ENCODE data around the gene MGA. TPM values are rescaled to one million over a fixed set of nuclear protein-coding genes. Genes with fewer than 3 reads are reported as not detected.

Gene MGA
- total and polyA plus RNA-seq, 2 of the 8 experiments (the other 6 are each of a cell fraction or from before 2014, with no cell fraction given): 7.6 to 53.2 TPM

DNA sequence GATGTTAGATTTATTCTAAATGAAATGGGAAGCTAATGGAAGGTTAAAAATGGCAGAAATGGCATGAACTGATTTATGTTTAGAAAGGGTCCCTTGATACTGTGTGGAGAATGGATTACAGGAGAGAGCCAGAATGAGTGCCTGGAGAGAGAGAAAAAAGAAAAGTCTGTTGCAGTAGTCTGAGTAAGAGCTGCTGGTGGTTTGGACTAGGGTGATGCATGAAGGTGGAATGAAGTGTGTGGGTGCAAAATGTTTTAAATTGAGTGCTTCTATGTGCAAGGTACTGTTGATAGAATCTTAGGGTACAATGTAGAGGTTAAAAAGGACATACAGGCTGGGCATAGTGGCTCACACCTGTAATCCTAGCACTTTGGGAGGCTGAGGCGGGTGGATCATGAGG, 11.4 kb upstream of the MGA start (continued):
- TF ChIP-seq, protein P1, sequence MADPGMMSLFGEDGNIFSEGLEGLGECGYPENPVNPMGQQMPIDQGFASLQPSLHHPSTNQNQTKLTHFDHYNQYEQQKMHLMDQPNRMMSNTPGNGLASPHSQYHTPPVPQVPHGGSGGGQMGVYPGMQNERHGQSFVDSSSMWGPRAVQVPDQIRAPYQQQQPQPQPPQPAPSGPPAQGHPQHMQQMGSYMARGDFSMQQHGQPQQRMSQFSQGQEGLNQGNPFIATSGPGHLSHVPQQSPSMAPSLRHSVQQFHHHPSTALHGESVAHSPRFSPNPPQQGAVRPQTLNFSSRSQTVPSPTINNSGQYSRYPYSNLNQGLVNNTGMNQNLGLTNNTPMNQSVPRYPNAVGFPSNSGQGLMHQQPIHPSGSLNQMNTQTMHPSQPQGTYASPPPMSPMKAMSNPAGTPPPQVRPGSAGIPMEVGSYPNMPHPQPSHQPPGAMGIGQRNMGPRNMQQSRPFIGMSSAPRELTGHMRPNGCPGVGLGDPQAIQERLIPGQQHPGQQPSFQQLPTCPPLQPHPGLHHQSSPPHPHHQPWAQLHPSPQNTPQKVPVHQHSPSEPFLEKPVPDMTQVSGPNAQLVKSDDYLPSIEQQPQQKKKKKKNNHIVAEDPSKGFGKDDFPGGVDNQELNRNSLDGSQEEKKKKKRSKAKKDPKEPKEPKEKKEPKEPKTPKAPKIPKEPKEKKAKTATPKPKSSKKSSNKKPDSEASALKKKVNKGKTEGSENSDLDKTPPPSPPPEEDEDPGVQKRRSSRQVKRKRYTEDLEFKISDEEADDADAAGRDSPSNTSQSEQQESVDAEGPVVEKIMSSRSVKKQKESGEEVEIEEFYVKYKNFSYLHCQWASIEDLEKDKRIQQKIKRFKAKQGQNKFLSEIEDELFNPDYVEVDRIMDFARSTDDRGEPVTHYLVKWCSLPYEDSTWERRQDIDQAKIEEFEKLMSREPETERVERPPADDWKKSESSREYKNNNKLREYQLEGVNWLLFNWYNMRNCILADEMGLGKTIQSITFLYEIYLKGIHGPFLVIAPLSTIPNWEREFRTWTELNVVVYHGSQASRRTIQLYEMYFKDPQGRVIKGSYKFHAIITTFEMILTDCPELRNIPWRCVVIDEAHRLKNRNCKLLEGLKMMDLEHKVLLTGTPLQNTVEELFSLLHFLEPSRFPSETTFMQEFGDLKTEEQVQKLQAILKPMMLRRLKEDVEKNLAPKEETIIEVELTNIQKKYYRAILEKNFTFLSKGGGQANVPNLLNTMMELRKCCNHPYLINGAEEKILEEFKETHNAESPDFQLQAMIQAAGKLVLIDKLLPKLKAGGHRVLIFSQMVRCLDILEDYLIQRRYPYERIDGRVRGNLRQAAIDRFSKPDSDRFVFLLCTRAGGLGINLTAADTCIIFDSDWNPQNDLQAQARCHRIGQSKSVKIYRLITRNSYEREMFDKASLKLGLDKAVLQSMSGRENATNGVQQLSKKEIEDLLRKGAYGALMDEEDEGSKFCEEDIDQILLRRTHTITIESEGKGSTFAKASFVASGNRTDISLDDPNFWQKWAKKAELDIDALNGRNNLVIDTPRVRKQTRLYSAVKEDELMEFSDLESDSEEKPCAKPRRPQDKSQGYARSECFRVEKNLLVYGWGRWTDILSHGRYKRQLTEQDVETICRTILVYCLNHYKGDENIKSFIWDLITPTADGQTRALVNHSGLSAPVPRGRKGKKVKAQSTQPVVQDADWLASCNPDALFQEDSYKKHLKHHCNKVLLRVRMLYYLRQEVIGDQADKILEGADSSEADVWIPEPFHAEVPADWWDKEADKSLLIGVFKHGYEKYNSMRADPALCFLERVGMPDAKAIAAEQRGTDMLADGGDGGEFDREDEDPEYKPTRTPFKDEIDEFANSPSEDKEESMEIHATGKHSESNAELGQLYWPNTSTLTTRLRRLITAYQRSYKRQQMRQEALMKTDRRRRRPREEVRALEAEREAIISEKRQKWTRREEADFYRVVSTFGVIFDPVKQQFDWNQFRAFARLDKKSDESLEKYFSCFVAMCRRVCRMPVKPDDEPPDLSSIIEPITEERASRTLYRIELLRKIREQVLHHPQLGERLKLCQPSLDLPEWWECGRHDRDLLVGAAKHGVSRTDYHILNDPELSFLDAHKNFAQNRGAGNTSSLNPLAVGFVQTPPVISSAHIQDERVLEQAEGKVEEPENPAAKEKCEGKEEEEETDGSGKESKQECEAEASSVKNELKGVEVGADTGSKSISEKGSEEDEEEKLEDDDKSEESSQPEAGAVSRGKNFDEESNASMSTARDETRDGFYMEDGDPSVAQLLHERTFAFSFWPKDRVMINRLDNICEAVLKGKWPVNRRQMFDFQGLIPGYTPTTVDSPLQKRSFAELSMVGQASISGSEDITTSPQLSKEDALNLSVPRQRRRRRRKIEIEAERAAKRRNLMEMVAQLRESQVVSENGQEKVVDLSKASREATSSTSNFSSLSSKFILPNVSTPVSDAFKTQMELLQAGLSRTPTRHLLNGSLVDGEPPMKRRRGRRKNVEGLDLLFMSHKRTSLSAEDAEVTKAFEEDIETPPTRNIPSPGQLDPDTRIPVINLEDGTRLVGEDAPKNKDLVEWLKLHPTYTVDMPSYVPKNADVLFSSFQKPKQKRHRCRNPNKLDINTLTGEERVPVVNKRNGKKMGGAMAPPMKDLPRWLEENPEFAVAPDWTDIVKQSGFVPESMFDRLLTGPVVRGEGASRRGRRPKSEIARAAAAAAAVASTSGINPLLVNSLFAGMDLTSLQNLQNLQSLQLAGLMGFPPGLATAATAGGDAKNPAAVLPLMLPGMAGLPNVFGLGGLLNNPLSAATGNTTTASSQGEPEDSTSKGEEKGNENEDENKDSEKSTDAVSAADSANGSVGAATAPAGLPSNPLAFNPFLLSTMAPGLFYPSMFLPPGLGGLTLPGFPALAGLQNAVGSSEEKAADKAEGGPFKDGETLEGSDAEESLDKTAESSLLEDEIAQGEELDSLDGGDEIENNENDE (IDR thresholded peaks at IDR 0.05; ENCODE audit: insufficient replicate concordance, low read length): no peak
- TF ChIP-seq POLR2AphosphoS5 (IDR thresholded peaks at IDR 0.05; ENCODE audit: low read depth, low read length): no peak
- TF ChIP-seq BACH1 (IDR thresholded peaks at IDR 0.05; ENCODE audit: low read length): no peak
- TF ChIP-seq ATF3 (IDR thresholded peaks at IDR 0.05; ENCODE audit: insufficient read depth, low read depth, low read length): no peak
- no peak for TF ChIP-seq RNF2 (IDR thresholded peaks at IDR 0.05; ENCODE audit: borderline replicate concordance, low read depth, low read length, missing control alignments, poor library complexity, severe bottlenecking)
- no peak for TF ChIP-seq MAFK (IDR thresholded peaks at IDR 0.05; ENCODE audit: low read depth, low read length)
- TF ChIP-seq CBX5 (IDR thresholded peaks at IDR 0.05; ENCODE audit: low read depth, low read length): no peak
- TF ChIP-seq HDAC2 (IDR thresholded peaks at IDR 0.05; ENCODE audit: borderline replicate concordance in 1 of 2, low read depth in 2 of 2, low read length in 2 of 2): no peak
- TF ChIP-seq CHD2 (IDR thresholded peaks at IDR 0.05; ENCODE audit: low read length): no peak

Measured in H1 (cell line).